Endothelial cell of umbilical vein (primary cell): ENCODE results near the gene FCF1. TPM values are rescaled to one million over a fixed set of nuclear protein-coding genes. Genes with fewer than 3 reads are reported as not detected.

Experiments used
- BruUV-seq: library from RNA; stranded (reverse); fragments of 400-500 nt; replicated peaks from 2 replicates; lab custom pipeline; 2021; lab: Mats Ljungman, UMichigan
- CTCF ChIA-PET: fragments of 300-600, 350-600 bp; sonication (Branson Sonifier 250); formaldehyde crosslinking; loops from one replicate; lab custom pipeline; 2021; ENCODE audit warnings: antibody characterized with exemption, inconsistent platforms; lab: Charles Lee
- POLR2A ChIA-PET: fragments of 300-600, 350-600 bp; sonication (Branson Sonifier 250); formaldehyde crosslinking; loops from one replicate; lab custom pipeline; 2021; ENCODE audit warnings: antibody characterized with exemption, inconsistent platforms; lab: Charles Lee
- DNase-seq: peaks from one replicate; pipeline ENCODE4 v3.0.0-alpha.2; 2011; ENCODE audit warnings: low read depth, low spot score
- FAIRE-seq: peaks from 2 replicates; lab custom pipeline; 2011; peaks lifted over from hg19 to GRCh38; lab: Jason Lieb, UNC
- H2AFZ ChIP-seq: 2 replicates; pipeline ENCODE4 v1.6.0; 2012; ENCODE audit warnings: low read depth, low read length, control low read depth, inconsistent platforms
- H3K27ac ChIP-seq: 2 replicates; pipeline ENCODE4 v1.5.1; 2011; ENCODE audit warnings: low read depth, mild to moderate bottlenecking, control low read depth, low read length, moderate library complexity; ENCODE audit not compliant: insufficient read depth
- H3K27me3 ChIP-seq, 2 experiments: 2 replicates each; pipeline versions ENCODE4 v1.6.0 to v1.6.1; 2011; ENCODE audit warnings: low read length in 2 of 2, mixed read lengths in 1 of 2; ENCODE audit not compliant: control insufficient read depth in 2 of 2, insufficient read depth in 2 of 2
- H3K36me3 ChIP-seq, 2 experiments: 2 replicates in 1 of 2; 3 replicates in 1 of 2; pipeline ENCODE4 v1.5.1; 2011; ENCODE audit warnings: low read length in 2 of 2, mild to moderate bottlenecking in 1 of 2, moderate library complexity in 1 of 2; ENCODE audit not compliant: control insufficient read depth in 2 of 2, insufficient read depth in 2 of 2; ENCODE audit errors: extremely low read depth in 1 of 2
- H3K4me1 ChIP-seq: 3 replicates; pipeline ENCODE4 v1.5.1; 2011; ENCODE audit warnings: mild to moderate bottlenecking, low read length; ENCODE audit not compliant: control insufficient read depth, insufficient read depth; ENCODE audit errors: extremely low read depth
- H3K4me2 ChIP-seq: 2 replicates; pipeline ENCODE4 v1.6.1; 2011; ENCODE audit warnings: low read length, control low read depth, mixed read lengths; ENCODE audit not compliant: insufficient read depth
- H3K4me3 ChIP-seq, 3 experiments: fragments of 200-600 bp in 1 of 3; sonication (generic), shearing (Covaris generic) in 1 of 3; replicated peaks in 1 of 3; 2 replicates each; pipeline ENCODE4 v1.5.1; 2011 to 2016; ENCODE audit warnings: control low read depth in 3 of 3, low read length in 3 of 3, mild to moderate bottlenecking in 2 of 3, inconsistent platforms in 1 of 3, low read depth in 1 of 3, moderate library complexity in 1 of 3; ENCODE audit not compliant: insufficient read depth in 1 of 3
- H3K79me2 ChIP-seq: 2 replicates; pipeline ENCODE4 v1.6.0; 2012; ENCODE audit warnings: low read length, inconsistent platforms; ENCODE audit not compliant: control insufficient read depth, insufficient read depth
- H3K9ac ChIP-seq: replicated peaks from 2 replicates; pipeline ENCODE3; 2011; ENCODE audit warnings: low read length, control low read depth; ENCODE audit not compliant: insufficient read depth; ENCODE audit errors: extremely low read depth
- H3K9me1 ChIP-seq: replicated peaks from 3 replicates; pipeline ENCODE4 v1.6.0; 2011; ENCODE audit warnings: mild to moderate bottlenecking, low read length; ENCODE audit not compliant: control insufficient read depth, insufficient read depth; ENCODE audit errors: extremely low read depth
- H3K9me3 ChIP-seq: replicated peaks from 2 replicates; pipeline ENCODE4 v1.5.1; 2012; ENCODE audit warnings: low read length, inconsistent platforms; ENCODE audit not compliant: control insufficient read depth, insufficient read depth
- H4K20me1 ChIP-seq: replicated peaks from 2 replicates; pipeline ENCODE3; 2011; ENCODE audit warnings: mild to moderate bottlenecking, low read length; ENCODE audit not compliant: control insufficient read depth, insufficient read depth; ENCODE audit errors: extremely low read depth
- EZH2 ChIP-seq: IDR thresholded peaks from 2 replicates; pipeline ENCODE4 v1.6.1; 2012; ENCODE audit warnings: borderline replicate concordance, low read depth, mild to moderate bottlenecking, moderate library complexity, low read length, inconsistent platforms; ENCODE audit not compliant: severe bottlenecking
- FOS ChIP-seq: IDR thresholded peaks from 2 replicates; pipeline ENCODE4 v1.6.1; 2011; ENCODE audit warnings: mild to moderate bottlenecking, low read length, moderate library complexity, borderline replicate concordance; ENCODE audit not compliant: insufficient read depth
- GATA2 ChIP-seq: IDR thresholded peaks from 2 replicates; pipeline ENCODE4 v1.7.0; 2011; ENCODE audit warnings: low read depth, mild to moderate bottlenecking, moderate library complexity, mixed read lengths, low read length; ENCODE audit not compliant: insufficient read length, insufficient read depth
- JUN ChIP-seq: IDR thresholded peaks from 2 replicates; pipeline ENCODE4 v1.6.1; 2011; ENCODE audit warnings: borderline replicate concordance, low read depth; ENCODE audit not compliant: insufficient read length, insufficient read depth
- MAX ChIP-seq: IDR thresholded peaks from 2 replicates; pipeline ENCODE4 v1.6.1; 2011; ENCODE audit not compliant: insufficient read depth, insufficient read length
- MYC ChIP-seq: IDR thresholded peaks from one replicate; pipeline ENCODE4 v1.6.1; 2011; ENCODE audit warnings: mild to moderate bottlenecking, low read depth, low read length
- POLR2A ChIP-seq: IDR thresholded peaks from 2 replicates; pipeline ENCODE4 v1.6.1; 2012; ENCODE audit warnings: low read depth, mild to moderate bottlenecking, control low read depth, low read length
- POLR2AphosphoS5 ChIP-seq: IDR thresholded peaks from 2 replicates; pipeline ENCODE4 v1.6.1; 2012; ENCODE audit warnings: low read depth, mild to moderate bottlenecking, control low read depth, low read length, moderate library complexity; ENCODE audit not compliant: insufficient read depth
- dilution Hi-C: fragments of 300-500 bp; cut with MboI; formaldehyde crosslinking; loops from one replicate; pipeline ENCODE4 v1.15.0; 2019; ENCODE audit warnings: low sequenced_read_pairs; ENCODE audit not compliant: extremely low pct_ligation_motif_present
- intact Hi-C: fragments of 100-400 bp; cut with micrococcal nuclease; formaldehyde crosslinking; loops from one replicate; pipeline ENCODE4 v1.10.0; 2022
- polyA plus RNA-seq, 4 experiments: library from polyadenylated mRNA; depleted of rRNA in 3 of 4; stranded (reverse) in 3 of 4; unstranded in 1 of 4; fragments of >200 nt; gene quantifications; 2 replicates each; pipeline versions ENCODE4 v1.2.1 to v1.2.3, GENCODE V29; 2011 to 2012; ENCODE audit warnings: missing spikeins in 1 of 4
- total RNA-seq: library from RNA; stranded (reverse); gene quantifications from 2 replicates; pipeline ENCODE4 v1.2.3, GENCODE V29; 2021
- TF ChIP-seq, protein P1 (sequence below), 2 donors: IDR thresholded peaks; 1 replicate in 1 of 2; 2 replicates in 1 of 2; pipeline ENCODE4 v1.5.1; 2011; ENCODE audit warnings: low read length in 2 of 2, mild to moderate bottlenecking in 2 of 2, moderate library complexity in 2 of 2, control low read depth in 1 of 2, inconsistent platforms in 1 of 2, low read depth in 1 of 2; ENCODE audit not compliant: insufficient read depth in 1 of 2; ENCODE audit errors: extremely low read depth in 1 of 2

The FCF1 gene
- total and polyA plus RNA-seq, 2 donors (not counting 3 experiments of a cell fraction or from before 2014, with no cell fraction given): 26.2 to 58.2 TPM

DNA sequence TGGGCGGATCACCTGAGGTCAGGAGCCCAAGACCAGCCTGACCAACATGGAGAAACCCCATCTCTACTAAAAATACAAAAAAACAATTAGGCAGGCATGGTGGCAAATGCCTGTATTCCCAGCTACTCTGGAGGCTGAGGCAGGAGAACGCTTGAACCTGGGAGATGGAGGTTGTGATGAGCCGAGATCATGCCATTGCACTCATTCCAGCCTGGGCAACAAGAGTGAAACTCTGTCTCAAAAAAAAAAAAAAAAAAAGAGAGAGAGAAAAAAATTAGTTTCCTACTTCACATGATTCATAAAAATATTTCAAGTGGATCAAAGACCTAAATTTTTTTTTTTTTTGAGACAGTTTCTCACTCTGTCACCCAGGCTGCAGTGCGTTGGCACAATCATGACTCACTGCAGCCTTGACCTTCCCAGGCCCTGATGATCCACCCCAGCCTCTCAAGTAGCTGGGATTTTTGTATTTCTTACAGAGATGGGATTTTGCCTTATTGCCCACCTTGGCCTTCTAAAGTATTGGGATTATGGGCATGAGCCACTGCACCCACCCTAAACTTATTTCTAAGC lies 24.9 kb downstream of the FCF1 start:
- Histone ChIP-seq H3K27ac (no peak overlapping the region), H3K9ac (no peak overlapping the region), H3K36me3 (peaks cover 6 to 12% of the 10 kb centered on the region in 2 experiments), H3K27me3 (no peaks in the 10 kb centered on the region), H2AFZ (no peak overlapping the region), H3K4me3 (no peak overlapping the region), H3K4me1 (no peaks in the 10 kb centered on the region), H3K9me3 (no peaks in the 10 kb centered on the region), H3K4me2 (no peak overlapping the region), H4K20me1 (no peaks in the 10 kb centered on the region), H3K9me1 (no peaks in the 10 kb centered on the region), H3K79me2 (no peaks in the 10 kb centered on the region)
- ChIA-PET POLR2A (no interaction called here), CTCF (no interaction called here)
- no TSS peak for BruUV-seq
- intact Hi-C loops (no loop called here), dilution Hi-C loops (no loop called here)
- TF ChIP-seq POLR2AphosphoS5 (no peak), GATA2 (no peak), MYC (no peak), EZH2 (no peak), MAX (no peak), JUN (no peak), POLR2A (no peak), FOS (no peak)
- TF ChIP-seq, protein P1, sequence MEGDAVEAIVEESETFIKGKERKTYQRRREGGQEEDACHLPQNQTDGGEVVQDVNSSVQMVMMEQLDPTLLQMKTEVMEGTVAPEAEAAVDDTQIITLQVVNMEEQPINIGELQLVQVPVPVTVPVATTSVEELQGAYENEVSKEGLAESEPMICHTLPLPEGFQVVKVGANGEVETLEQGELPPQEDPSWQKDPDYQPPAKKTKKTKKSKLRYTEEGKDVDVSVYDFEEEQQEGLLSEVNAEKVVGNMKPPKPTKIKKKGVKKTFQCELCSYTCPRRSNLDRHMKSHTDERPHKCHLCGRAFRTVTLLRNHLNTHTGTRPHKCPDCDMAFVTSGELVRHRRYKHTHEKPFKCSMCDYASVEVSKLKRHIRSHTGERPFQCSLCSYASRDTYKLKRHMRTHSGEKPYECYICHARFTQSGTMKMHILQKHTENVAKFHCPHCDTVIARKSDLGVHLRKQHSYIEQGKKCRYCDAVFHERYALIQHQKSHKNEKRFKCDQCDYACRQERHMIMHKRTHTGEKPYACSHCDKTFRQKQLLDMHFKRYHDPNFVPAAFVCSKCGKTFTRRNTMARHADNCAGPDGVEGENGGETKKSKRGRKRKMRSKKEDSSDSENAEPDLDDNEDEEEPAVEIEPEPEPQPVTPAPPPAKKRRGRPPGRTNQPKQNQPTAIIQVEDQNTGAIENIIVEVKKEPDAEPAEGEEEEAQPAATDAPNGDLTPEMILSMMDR (IDR thresholded peaks at IDR 0.05; ENCODE audit: extremely low read depth in 1 of 2, insufficient read depth in 1 of 2, low read depth in 1 of 2, low read length in 2 of 2): no peak
- no peak for FAIRE-seq
- no peak for DNase-seq
